ENCODE data around the gene TBC1D14. TPM values are rescaled to one million over a fixed set of nuclear protein-coding genes. Genes with fewer than 3 reads are reported as not detected.
A peak's percentile ranks its signal among the peaks of the same experiment; 100 is the strongest.

The TBC1D14 gene
- total and polyA plus RNA-seq, 2 donors from 2014 or later = 44.9 to 77.7 TPM

GRCh38 chr4:6943885-6944225 is 34.2 kb downstream of the TBC1D14 start:
- intact Hi-C loops (cut with DNase I) = no loop called here
- no peak for FAIRE-seq
- no peaks in the 10 kb centered on the region for H3K36me3 ChIP-seq (ENCODE audit: control insufficient read depth in 2 of 3, insufficient read depth in 3 of 3, low read length in 3 of 3)
- no peak for TF ChIP-seq CTCF (IDR thresholded peaks at IDR 0.05; ENCODE audit: borderline replicate concordance, extremely low read depth, insufficient read depth)
- H3K9ac ChIP-seq (ENCODE audit: low read length in 3 of 3) = peak overlapping the region in 1 of 3 donors; percentile 76
- H3K4me3 ChIP-seq (ENCODE audit: low read length in 3 of 3) = no peak overlapping the region
- peaks cover 3 to 40% (median 20%) of the 10 kb centered on the region in 3 donors for H3K4me1 ChIP-seq (ENCODE audit: control insufficient read depth in 2 of 3, insufficient read depth in 2 of 3, low read depth in 1 of 3, low read length in 3 of 3)
- DNase-seq = peak in 1 of 5 donors; percentile 61
- H3K9me3 ChIP-seq (ENCODE audit: control insufficient read depth in 2 of 3, insufficient read depth in 1 of 3, low read length in 3 of 3) = no peaks in the 10 kb centered on the region
- peak overlapping the region; percentile 85 for H3K27ac ChIP-seq (ENCODE audit: low read depth in 2 of 2, low read length in 2 of 2)
- no peaks in the 10 kb centered on the region for H3K27me3 ChIP-seq (ENCODE audit: control insufficient read depth, insufficient read depth, low read length)

- TF ChIP-seq CTCF (IDR thresholded peaks at IDR 0.05; ENCODE audit: borderline replicate concordance, extremely low read depth, insufficient read depth) = no peak
- no peak for FAIRE-seq
- H3K9me3 ChIP-seq (ENCODE audit: control insufficient read depth in 2 of 3, insufficient read depth in 1 of 3, low read length in 3 of 3) = no peaks in the 10 kb centered on the region
- peaks cover 3 to 38% (median 20%) of the 10 kb centered on the region in 3 donors for H3K4me1 ChIP-seq (ENCODE audit: control insufficient read depth in 2 of 3, insufficient read depth in 2 of 3, low read depth in 1 of 3, low read length in 3 of 3)
- H3K36me3 ChIP-seq (ENCODE audit: control insufficient read depth in 2 of 3, insufficient read depth in 3 of 3, low read length in 3 of 3) = no peaks in the 10 kb centered on the region
- H3K27me3 ChIP-seq (ENCODE audit: control insufficient read depth, insufficient read depth, low read length) = no peaks in the 10 kb centered on the region
- DNase-seq = peak in 1 of 5 donors; percentile 75
- H3K9ac ChIP-seq (ENCODE audit: low read length in 3 of 3) = peak overlapping the region in 2 of 3 donors; percentile 33 to 76
- intact Hi-C loops (cut with DNase I) = no loop called here
- peak overlapping the region; percentile 85 for H3K27ac ChIP-seq (ENCODE audit: low read depth in 2 of 2, low read length in 2 of 2)
- no peak overlapping the region for H3K4me3 ChIP-seq (ENCODE audit: low read length in 3 of 3)
Measured at GRCh38 chr4:6944301-6945051, 34.9 kb downstream of the TBC1D14 start.

GRCh38 chr4:6945052-6945409 is 35.4 kb downstream of the TBC1D14 start:
- Histone ChIP-seq H3K4me3 (ENCODE audit: low read length in 3 of 3) (no peak overlapping the region), H3K4me1 (ENCODE audit: control insufficient read depth in 2 of 3, insufficient read depth in 2 of 3, low read depth in 1 of 3, low read length in 3 of 3) (peaks cover 3 to 39% (median 18%) of the 10 kb centered on the region in 3 donors), H3K9ac (ENCODE audit: low read length in 3 of 3) (peak overlapping the region in 1 of 3 donors; percentile 76), H3K27me3 (ENCODE audit: control insufficient read depth, insufficient read depth, low read length) (no peaks in the 10 kb centered on the region), H3K9me3 (ENCODE audit: control insufficient read depth in 2 of 3, insufficient read depth in 1 of 3, low read length in 3 of 3) (no peaks in the 10 kb centered on the region), H3K36me3 (ENCODE audit: control insufficient read depth in 2 of 3, insufficient read depth in 3 of 3, low read length in 3 of 3) (no peaks in the 10 kb centered on the region), H3K27ac (ENCODE audit: low read depth in 2 of 2, low read length in 2 of 2) (peak overlapping the region; percentile 85)
- no peak for TF ChIP-seq CTCF (IDR thresholded peaks at IDR 0.05; ENCODE audit: borderline replicate concordance, extremely low read depth, insufficient read depth)
- no peak for FAIRE-seq
- DNase-seq = no peak
- intact Hi-C loops (cut with DNase I) = no loop called here

Measured in kidney (tissue), 14 donors.